IPS-NIHi7 (cell line): Measurements from ENCODE around the gene KCNH5.

Experiments used
- DNase-seq: peaks from one replicate; pipeline ENCODE4 v3.0.0; 2012; ENCODE audit warnings: mixed read lengths; ENCODE audit errors: extremely low spot score

Gene KCNH5

DNA sequence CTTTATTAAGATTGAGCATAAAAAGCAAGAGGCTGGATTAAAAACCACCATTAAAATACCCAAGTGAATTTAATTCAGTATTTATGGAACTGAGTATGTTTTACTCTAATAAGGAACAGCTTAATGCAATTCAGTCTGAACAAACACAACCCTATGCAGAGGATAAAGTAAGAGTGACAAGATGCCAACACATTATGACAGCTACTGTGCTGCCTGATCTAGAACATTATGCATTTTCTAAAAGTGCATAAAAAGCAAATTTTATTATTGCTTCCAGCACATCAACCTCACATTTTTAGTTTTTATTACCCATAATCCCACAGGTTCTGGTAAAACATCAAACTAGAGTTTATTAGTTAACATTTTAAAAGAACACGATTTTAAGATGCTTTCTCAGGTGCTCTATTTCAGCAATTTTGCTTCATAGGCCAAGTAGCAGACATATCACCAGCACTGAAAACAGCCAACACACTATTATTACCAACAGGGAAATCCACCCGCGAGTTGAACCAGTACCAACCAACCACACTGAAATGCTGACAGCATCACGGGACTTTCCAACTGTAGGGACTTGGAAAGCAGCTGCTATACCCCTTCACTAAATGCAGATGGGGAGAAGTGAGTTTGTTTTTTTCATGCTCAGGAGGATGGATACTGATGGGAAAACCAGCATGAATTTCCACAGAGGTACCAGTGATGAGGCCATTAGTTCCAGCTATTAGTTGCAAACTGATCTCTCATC lies 372.1 kb downstream of the KCNH5 start:
- DNase-seq: no peak

GRCh38 chr14:62670526-62670925 lies 374.7 kb downstream of the KCNH5 start:
- DNase-seq: no peak

DNA sequence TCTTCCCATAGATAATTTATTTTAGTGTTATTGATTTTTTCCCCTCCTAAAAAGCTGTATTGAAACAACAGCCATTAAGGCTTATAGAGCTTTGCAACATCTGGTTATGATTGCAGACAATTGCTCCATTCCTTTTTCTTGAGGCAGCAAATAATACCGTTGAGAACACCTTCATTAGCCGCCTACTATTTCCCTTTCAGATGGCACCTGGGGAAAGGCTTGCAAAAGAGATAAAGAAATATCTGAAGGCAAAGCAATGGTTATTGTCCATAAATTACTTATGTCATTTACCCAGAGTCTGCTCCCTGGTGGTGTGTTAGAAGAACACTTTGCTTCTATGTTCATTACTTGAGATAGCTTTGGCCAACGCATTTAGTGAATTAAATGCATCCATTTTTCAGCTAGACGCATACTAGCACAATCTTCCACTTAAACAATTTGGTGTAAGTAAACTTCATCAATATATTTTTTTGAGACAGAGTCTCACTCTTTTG lies 377.8 kb downstream of the KCNH5 start:
- DNase-seq: no peak

DNA sequence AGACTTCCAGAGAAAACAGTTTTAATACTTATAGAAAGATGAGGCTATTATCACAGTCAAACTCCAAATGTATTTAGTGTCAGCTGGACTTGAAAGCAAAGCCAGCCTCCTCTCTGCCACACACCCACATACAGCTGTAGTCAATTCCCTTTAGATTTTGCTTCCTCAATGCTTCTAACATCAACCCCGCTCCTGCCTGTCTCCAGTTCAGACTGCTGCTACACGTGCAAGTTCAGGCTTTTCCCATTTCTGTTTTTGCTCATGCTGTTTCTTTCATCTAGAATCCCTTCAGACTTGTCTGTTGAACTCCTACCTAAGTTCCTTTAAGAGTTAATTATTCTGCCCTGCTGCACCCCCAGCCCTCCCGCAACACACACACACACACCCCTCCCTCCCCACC lies 380.0 kb downstream of the KCNH5 start:
- no peak for DNase-seq

GRCh38 chr14:62663456-62663821 lies 381.8 kb downstream of the KCNH5 start:
- DNase-seq: no peak

- peak; percentile 15 for DNase-seq
These were observed 382.3 kb downstream of the KCNH5 start for GRCh38 chr14:62662811-62663455.

DNA sequence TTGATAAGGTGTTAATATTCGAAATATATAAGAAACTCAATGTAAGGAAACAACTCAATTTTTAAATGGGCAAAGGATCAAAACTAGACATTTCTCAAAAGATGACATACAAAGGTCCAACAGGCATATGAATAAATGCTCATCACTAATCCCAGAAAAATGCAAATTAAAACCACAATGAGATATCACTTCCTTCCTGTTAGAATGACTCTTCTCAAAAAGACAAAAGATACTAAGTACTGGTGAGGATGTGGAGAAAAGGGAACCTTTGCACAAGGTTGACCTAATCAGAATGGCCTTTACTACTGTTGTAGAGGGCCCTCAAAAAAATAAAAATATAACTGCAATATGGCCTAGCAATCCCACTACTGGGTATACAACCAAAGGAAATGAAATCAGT lies 383.4 kb downstream of the KCNH5 start:
- DNase-seq: no peak

DNA sequence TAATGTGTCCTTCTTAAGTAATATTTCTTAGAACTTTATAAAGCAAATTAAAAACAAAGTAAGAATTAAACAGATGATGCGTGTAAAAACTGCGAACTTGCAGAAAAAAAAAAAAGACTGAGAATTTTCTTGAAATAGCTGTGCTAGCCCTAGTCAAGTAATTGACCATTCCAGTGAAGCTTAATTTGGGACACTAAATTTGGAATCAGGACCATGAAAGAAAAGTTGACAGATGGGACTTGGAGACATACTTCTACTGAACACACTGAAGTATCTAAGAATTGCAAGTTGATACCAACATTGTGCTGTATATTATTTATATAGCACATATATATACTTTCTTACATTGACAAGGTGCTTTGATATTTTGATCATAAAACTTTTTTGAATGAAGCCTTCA lies 386.6 kb downstream of the KCNH5 start:
- DNase-seq: no peak

DNA sequence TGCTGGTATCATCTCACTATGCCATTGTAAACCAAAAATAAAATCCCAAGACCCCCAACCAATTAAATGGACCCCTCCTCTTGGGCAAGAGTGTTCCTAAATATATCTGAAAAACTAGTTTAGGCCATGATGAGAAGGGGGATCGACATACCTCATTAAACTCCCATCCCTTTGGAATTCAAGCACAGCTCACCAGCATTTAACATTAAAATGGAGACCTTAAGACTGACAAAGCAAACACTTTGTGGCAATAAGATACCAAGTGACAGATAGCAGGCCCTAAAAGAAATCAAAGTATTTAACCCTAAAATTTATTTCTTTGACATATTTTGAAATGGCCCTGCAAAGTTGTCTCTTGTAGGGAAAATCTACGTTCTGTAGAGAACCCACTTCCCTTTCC lies 387.9 kb downstream of the KCNH5 start:
- no peak for DNase-seq

- DNase-seq: no peak
These were observed 390.1 kb downstream of the KCNH5 start for GRCh38 chr14:62655166-62655565.

GRCh38 chr14:62654641-62655040 lies 390.6 kb downstream of the KCNH5 start:
- no peak for DNase-seq
